Astrocyte (in vitro differentiated cells and primary cell): ENCODE results near the gene METAP1. TPM values are rescaled to one million over a fixed set of nuclear protein-coding genes. Genes with fewer than 3 reads are reported as not detected.
"Not testable (repeated sequence)": the region's sequence is repeated elsewhere in the genome, so short reads cannot be mapped to it uniquely, and the experiment has no call there.

Experiments
- DNase-seq: peaks from one replicate; pipeline ENCODE4 v3.0.0-alpha.2; 2010; ENCODE audit warnings: low read depth
- FAIRE-seq: peaks from 2 replicates; lab custom pipeline; 2011; peaks lifted over from hg19 to GRCh38; lab: Jason Lieb, UNC
- H2AFZ ChIP-seq: 2 replicates; pipeline ENCODE4 v1.6.0; 2012; ENCODE audit warnings: low read depth, low read length, inconsistent platforms
- H3K27ac ChIP-seq: 2 replicates; pipeline ENCODE4 v1.5.1; 2011; ENCODE audit warnings: low read depth, low read length, inconsistent platforms
- H3K27me3 ChIP-seq: 2 replicates; pipeline ENCODE4 v1.6.0; 2011; ENCODE audit warnings: low read length, inconsistent platforms; ENCODE audit not compliant: insufficient read depth
- H3K36me3 ChIP-seq: 2 replicates; pipeline ENCODE4 v1.5.1; 2011; ENCODE audit warnings: low read length, inconsistent platforms; ENCODE audit not compliant: insufficient read depth
- H3K4me1 ChIP-seq: 2 replicates; pipeline ENCODE4 v1.5.1; 2011; ENCODE audit warnings: low read length, inconsistent platforms; ENCODE audit not compliant: insufficient read depth
- H3K4me2 ChIP-seq: 2 replicates; pipeline ENCODE4 v1.6.0; 2012; ENCODE audit warnings: low read length, inconsistent platforms
- H3K4me3 ChIP-seq: 2 replicates; pipeline ENCODE4 v1.5.1; 2011; ENCODE audit warnings: low read depth, mild to moderate bottlenecking, low read length, inconsistent platforms; ENCODE audit not compliant: insufficient read depth
- H3K79me2 ChIP-seq: 2 replicates; pipeline ENCODE4 v1.6.0; 2012; ENCODE audit warnings: mild to moderate bottlenecking, low read length, inconsistent platforms; ENCODE audit not compliant: insufficient read depth
- H3K9ac ChIP-seq: 2 replicates; pipeline ENCODE4 v1.6.0; 2012; ENCODE audit warnings: mild to moderate bottlenecking, low read length, inconsistent platforms
- H3K9me3 ChIP-seq: 2 replicates; pipeline ENCODE4 v1.5.1; 2012; ENCODE audit warnings: low read depth, mild to moderate bottlenecking, low read length, inconsistent platforms; ENCODE audit not compliant: insufficient read depth
- H4K20me1 ChIP-seq: 2 replicates; pipeline ENCODE4 v1.6.0; 2012; ENCODE audit warnings: low read length, inconsistent platforms; ENCODE audit not compliant: insufficient read depth
- H3K27ac Mint-ChIP-seq: one replicate; pipeline ENCODE4 v1.8.0; 2021; ENCODE audit warnings: mild to moderate bottlenecking, mixed read lengths; ENCODE audit not compliant: unreplicated experiment
- H3K27me3 Mint-ChIP-seq: one replicate; pipeline ENCODE4 v1.8.0; 2021; ENCODE audit warnings: low read depth, mixed read lengths; ENCODE audit not compliant: unreplicated experiment
- H3K36me3 Mint-ChIP-seq: one replicate; pipeline ENCODE4 v1.8.0; 2021; ENCODE audit warnings: low read depth, mixed read lengths; ENCODE audit not compliant: unreplicated experiment
- H3K4me1 Mint-ChIP-seq: one replicate; pipeline ENCODE4 v1.8.0; 2021; ENCODE audit warnings: low read depth, mixed read lengths; ENCODE audit not compliant: unreplicated experiment
- H3K4me3 Mint-ChIP-seq: one replicate; pipeline ENCODE4 v1.8.0; 2021; ENCODE audit warnings: mild to moderate bottlenecking, moderate library complexity, mixed read lengths; ENCODE audit not compliant: unreplicated experiment
- H3K9me3 Mint-ChIP-seq: one replicate; pipeline ENCODE4 v1.8.0; 2021; ENCODE audit warnings: mild to moderate bottlenecking, mixed read lengths; ENCODE audit not compliant: unreplicated experiment
- EZH2 ChIP-seq: IDR thresholded peaks from 2 replicates; pipeline ENCODE4 v1.6.1; 2012; ENCODE audit warnings: mild to moderate bottlenecking, low read length, inconsistent platforms; ENCODE audit not compliant: insufficient read depth
- total RNA-seq: library from RNA; stranded (reverse); gene quantifications from 2 replicates; pipeline ENCODE4 v1.2.1, GENCODE V29; 2021
- TF ChIP-seq, protein P1 (sequence below): IDR thresholded peaks from 2 replicates; pipeline ENCODE4 v1.5.1; 2011; ENCODE audit warnings: low read depth, mild to moderate bottlenecking, inconsistent platforms, low read length, moderate library complexity; ENCODE audit not compliant: insufficient read depth

Gene METAP1
- total RNA-seq, 1 donor from 2014 or later, result 60.9 TPM

DNA sequence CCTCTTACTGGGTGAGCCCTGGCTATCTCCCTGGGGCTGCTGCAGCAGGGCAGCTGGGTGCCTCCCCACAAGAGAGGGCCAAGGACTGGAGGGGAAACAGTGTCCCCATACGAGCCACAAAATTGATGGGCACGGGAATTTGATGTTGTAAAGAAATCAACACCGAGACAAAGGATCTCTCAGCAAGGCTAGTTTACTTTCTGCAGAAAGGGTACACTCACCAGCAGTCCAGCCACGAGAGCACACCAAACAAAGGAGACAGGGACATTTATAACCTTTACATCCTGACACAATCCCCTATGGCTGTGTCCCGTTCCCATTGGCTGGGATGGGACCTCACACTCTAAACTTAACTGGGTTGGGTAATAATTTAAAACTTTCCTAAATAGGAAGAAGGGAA lies 25.9 kb downstream of the METAP1 start:
- no peak overlapping the region for H3K27ac ChIP-seq
- H3K9ac ChIP-seq, result no peak overlapping the region
- H3K4me1 ChIP-seq, result no peaks in the 10 kb centered on the region
- Mint-ChIP-seq H3K27me3 (no peaks in the 10 kb centered on the region), H3K27ac (no peak overlapping the region), H3K4me3 (peak overlapping the region; percentile 50), H3K4me1 (peaks cover 27% of the 10 kb centered on the region), H3K36me3 (peaks cover 27% of the 10 kb centered on the region), H3K9me3 (peaks cover 17% of the 10 kb centered on the region)
- H3K9me3 ChIP-seq, result peaks cover 8% of the 10 kb centered on the region
- DNase-seq (no peak), FAIRE-seq (no peak)
- TF ChIP-seq EZH2, result no peak
- TF ChIP-seq, protein P1, sequence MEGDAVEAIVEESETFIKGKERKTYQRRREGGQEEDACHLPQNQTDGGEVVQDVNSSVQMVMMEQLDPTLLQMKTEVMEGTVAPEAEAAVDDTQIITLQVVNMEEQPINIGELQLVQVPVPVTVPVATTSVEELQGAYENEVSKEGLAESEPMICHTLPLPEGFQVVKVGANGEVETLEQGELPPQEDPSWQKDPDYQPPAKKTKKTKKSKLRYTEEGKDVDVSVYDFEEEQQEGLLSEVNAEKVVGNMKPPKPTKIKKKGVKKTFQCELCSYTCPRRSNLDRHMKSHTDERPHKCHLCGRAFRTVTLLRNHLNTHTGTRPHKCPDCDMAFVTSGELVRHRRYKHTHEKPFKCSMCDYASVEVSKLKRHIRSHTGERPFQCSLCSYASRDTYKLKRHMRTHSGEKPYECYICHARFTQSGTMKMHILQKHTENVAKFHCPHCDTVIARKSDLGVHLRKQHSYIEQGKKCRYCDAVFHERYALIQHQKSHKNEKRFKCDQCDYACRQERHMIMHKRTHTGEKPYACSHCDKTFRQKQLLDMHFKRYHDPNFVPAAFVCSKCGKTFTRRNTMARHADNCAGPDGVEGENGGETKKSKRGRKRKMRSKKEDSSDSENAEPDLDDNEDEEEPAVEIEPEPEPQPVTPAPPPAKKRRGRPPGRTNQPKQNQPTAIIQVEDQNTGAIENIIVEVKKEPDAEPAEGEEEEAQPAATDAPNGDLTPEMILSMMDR, result no peak
- H2AFZ ChIP-seq, result no peak overlapping the region
- H3K4me2 ChIP-seq, result no peak overlapping the region
- H3K4me3 ChIP-seq, result no peak overlapping the region
- peaks cover 35% of the 10 kb centered on the region for H4K20me1 ChIP-seq
- no peaks in the 10 kb centered on the region for H3K27me3 ChIP-seq
- no peaks in the 10 kb centered on the region for H3K36me3 ChIP-seq
- H3K79me2 ChIP-seq, result peaks cover 99% of the 10 kb centered on the region

GRCh38 chr4:99022566-99022965 lies 27.0 kb downstream of the METAP1 start:
- FAIRE-seq (no peak), DNase-seq (no peak)
- no peak overlapping the region for H3K4me3 Mint-ChIP-seq
- Histone ChIP-seq H3K36me3 (no peaks in the 10 kb centered on the region), H4K20me1 (peaks cover 30% of the 10 kb centered on the region), H3K79me2 (peaks cover 99% of the 10 kb centered on the region), H2AFZ (no peak overlapping the region), H3K9ac (no peak overlapping the region), H3K27ac (no peak overlapping the region), H3K9me3 (peaks cover 8% of the 10 kb centered on the region), H3K4me3 (no peak overlapping the region), H3K4me1 (no peaks in the 10 kb centered on the region), H3K27me3 (no peaks in the 10 kb centered on the region), H3K4me2 (no peak overlapping the region)
- no peaks in the 10 kb centered on the region for H3K27me3 Mint-ChIP-seq
- H3K4me1 Mint-ChIP-seq, result peaks cover 21% of the 10 kb centered on the region
- peaks cover 23% of the 10 kb centered on the region for H3K36me3 Mint-ChIP-seq
- peaks cover 16% of the 10 kb centered on the region for H3K9me3 Mint-ChIP-seq
- H3K27ac Mint-ChIP-seq, result no peak overlapping the region
- TF ChIP-seq, protein P1, result no peak
- no peak for TF ChIP-seq EZH2

GRCh38 chr4:99023800-99024251 lies 28.3 kb downstream of the METAP1 start:
- Histone ChIP-seq H3K79me2 (peaks cover 99% of the 10 kb centered on the region), H4K20me1 (peaks cover 36% of the 10 kb centered on the region)
- not testable (repeated sequence) for H3K4me1 ChIP-seq, H3K27me3 ChIP-seq, H3K9ac ChIP-seq, H3K27ac Mint-ChIP-seq, H3K4me3 ChIP-seq, H3K36me3 ChIP-seq, H3K9me3 ChIP-seq, H3K27ac ChIP-seq, H3K4me3 Mint-ChIP-seq, DNase-seq, FAIRE-seq, H3K27me3 Mint-ChIP-seq, H2AFZ ChIP-seq, H3K4me2 ChIP-seq
- Mint-ChIP-seq H3K36me3 (peaks cover 20% of the 10 kb centered on the region), H3K4me1 (peaks cover 25% of the 10 kb centered on the region), H3K9me3 (peaks cover 16% of the 10 kb centered on the region)
